H1 (cell line): Measurements from ENCODE around the gene ZKSCAN1. TPM values are rescaled to one million over a fixed set of nuclear protein-coding genes. Genes with fewer than 3 reads are reported as not detected.

Source experiments
- CTCF ChIA-PET: fragments of 300-600 bp; sonication (Branson Sonifier 250); formaldehyde crosslinking; loops from one replicate; lab custom pipeline; 2021; ENCODE audit not compliant: partially characterized antibody; lab: Charles Lee
- POLR2A ChIA-PET: fragments of 300-600 bp; sonication (Branson Sonifier 250); formaldehyde crosslinking; loops from one replicate; lab custom pipeline; 2021; ENCODE audit warnings: inconsistent platforms; ENCODE audit not compliant: partially characterized antibody; lab: Charles Lee
- DNase-seq, 2 experiments: peaks; one replicate each; pipeline versions ENCODE4 v3.0.0 to v3.0.0-alpha.2; 2010 to 2022; ENCODE audit warnings: low spot score in 2 of 2, low read depth in 1 of 2, mixed read lengths in 1 of 2
- FAIRE-seq: peaks from 2 replicates; lab custom pipeline; 2011; peaks lifted over from hg19 to GRCh38; lab: Jason Lieb, UNC
- H2AFZ ChIP-seq: 2 replicates; pipeline ENCODE4 v1.8.1; 2012; ENCODE audit warnings: low read length, inconsistent platforms
- H2AK5ac ChIP-seq: 2 replicates; pipeline ENCODE4 v1.6.1; 2013; ENCODE audit warnings: low read depth, low read length
- H2BK120ac ChIP-seq: replicated peaks from 2 replicates; pipeline ENCODE3; 2013; ENCODE audit warnings: low read depth, low read length, inconsistent platforms
- H2BK12ac ChIP-seq: 2 replicates; pipeline ENCODE4 v1.6.1; 2013; ENCODE audit warnings: low read depth, low read length
- H2BK15ac ChIP-seq: 2 replicates; pipeline ENCODE4 v1.6.1; 2013; ENCODE audit warnings: low read length
- H2BK20ac ChIP-seq: 2 replicates; pipeline ENCODE4 v1.6.1; 2013; ENCODE audit warnings: low read length
- H2BK5ac ChIP-seq: 2 replicates; pipeline ENCODE4 v1.6.1; 2013; ENCODE audit warnings: low read depth, low read length
- H3K14ac ChIP-seq: 2 replicates; pipeline ENCODE4 v1.6.1; 2013; ENCODE audit warnings: inconsistent platforms; ENCODE audit not compliant: insufficient read length
- H3K18ac ChIP-seq: 2 replicates; pipeline ENCODE4 v1.6.1; 2013; ENCODE audit warnings: low read length; ENCODE audit errors: extremely low read depth
- H3K23ac ChIP-seq: 2 replicates; pipeline ENCODE4 v1.6.1; 2013; ENCODE audit warnings: inconsistent platforms; ENCODE audit not compliant: insufficient read length
- H3K23me2 ChIP-seq: 2 replicates; pipeline ENCODE4 v1.6.1; 2013; ENCODE audit warnings: low read depth, low read length
- H3K27ac ChIP-seq: 2 replicates; pipeline ENCODE4 v1.6.1; 2011; ENCODE audit warnings: low read depth, low read length, inconsistent platforms
- H3K27me3 ChIP-seq, 4 experiments: replicated peaks in 1 of 4; 1 replicate in 1 of 4; 2 replicates in 3 of 4; pipeline versions ENCODE4 v1.6.1 to v1.8.1; 2011 to 2013; ENCODE audit warnings: low read length in 3 of 4, mild to moderate bottlenecking in 3 of 4, inconsistent platforms in 2 of 4, mixed read lengths in 2 of 4, moderate library complexity in 1 of 4; ENCODE audit not compliant: control insufficient read depth in 3 of 4, insufficient read depth in 3 of 4; ENCODE audit errors: extremely low read depth in 1 of 4
- H3K36me3 ChIP-seq, 4 experiments: 2 replicates each; pipeline versions ENCODE4 v1.6.1 to v1.8.1; 2011 to 2013; ENCODE audit warnings: mild to moderate bottlenecking in 4 of 4, low read length in 3 of 4, moderate library complexity in 2 of 4, control low read depth in 1 of 4, inconsistent platforms in 1 of 4; ENCODE audit not compliant: insufficient read depth in 4 of 4, control insufficient read depth in 2 of 4
- H3K4ac ChIP-seq: replicated peaks from 2 replicates; pipeline ENCODE3; 2013; ENCODE audit warnings: low read length, low read depth, mixed read lengths, inconsistent platforms; ENCODE audit not compliant: insufficient read length
- H3K4me1 ChIP-seq, 4 experiments: replicated peaks in 1 of 4; 1 replicate in 1 of 4; 2 replicates in 3 of 4; pipeline versions ENCODE4 v1.6.1 to v1.8.1; 2011 to 2013; ENCODE audit warnings: low read length in 3 of 4, inconsistent platforms in 2 of 4, mixed read lengths in 1 of 4; ENCODE audit not compliant: insufficient read depth in 4 of 4, control insufficient read depth in 3 of 4
- H3K4me2 ChIP-seq, 2 experiments: 2 replicates each; pipeline versions ENCODE4 v1.6.1 to v1.8.1; 2011 to 2013; ENCODE audit warnings: low read depth in 2 of 2, low read length in 2 of 2, control low read depth in 1 of 2, inconsistent platforms in 1 of 2, mild to moderate bottlenecking in 1 of 2; ENCODE audit not compliant: insufficient read depth in 1 of 2
- H3K4me3 ChIP-seq, 4 experiments: fragments of 200-600, 300-600 bp in 1 of 4; sonication (generic), shearing (Covaris generic), sonication (Bioruptor Twin) in 1 of 4; 2 replicates each; pipeline versions ENCODE4 v1.5.1 to v1.8.1; 2011 to 2016; ENCODE audit warnings: low read length in 4 of 4, low read depth in 3 of 4, control low read depth in 2 of 4, inconsistent platforms in 2 of 4, mild to moderate bottlenecking in 2 of 4, mixed read lengths in 1 of 4, moderate library complexity in 1 of 4; ENCODE audit not compliant: insufficient read depth in 2 of 4; ENCODE audit errors: extremely low read depth in 1 of 4
- H3K56ac ChIP-seq: replicated peaks from 2 replicates; pipeline ENCODE3; 2013; ENCODE audit warnings: low read depth, mild to moderate bottlenecking, mixed read lengths, low read length, inconsistent platforms; ENCODE audit not compliant: insufficient read length
- H3K79me1 ChIP-seq: 2 replicates; pipeline ENCODE4 v1.6.1; 2013; ENCODE audit warnings: low read depth, low read length, control low read depth
- H3K79me2 ChIP-seq, 2 experiments: 2 replicates each; pipeline versions ENCODE4 v1.6.1 to v1.8.1; 2012 to 2013; ENCODE audit warnings: low read length in 2 of 2, mild to moderate bottlenecking in 2 of 2, inconsistent platforms in 1 of 2; ENCODE audit not compliant: insufficient read depth in 2 of 2, control insufficient read depth in 1 of 2
- H3K9ac ChIP-seq, 4 experiments: replicated peaks in 1 of 4; 1 replicate in 1 of 4; 2 replicates in 3 of 4; pipeline versions ENCODE4 v1.6.1 to v1.8.1; 2011 to 2013; ENCODE audit warnings: low read depth in 3 of 4, low read length in 3 of 4, control low read depth in 2 of 4, mild to moderate bottlenecking in 2 of 4, moderate library complexity in 2 of 4, inconsistent platforms in 1 of 4; ENCODE audit errors: extremely low read depth in 1 of 4
- H3K9me3 ChIP-seq, 2 experiments: 2 replicates each; pipeline versions ENCODE4 v1.6.1 to v1.8.1; 2012 to 2013; ENCODE audit warnings: mild to moderate bottlenecking in 2 of 2, moderate library complexity in 2 of 2, control low read depth in 1 of 2, inconsistent platforms in 1 of 2, low read depth in 1 of 2, low read length in 1 of 2, mixed read lengths in 1 of 2; ENCODE audit not compliant: insufficient read depth in 2 of 2
- H4K20me1 ChIP-seq, 2 experiments: replicated peaks in 1 of 2; 2 replicates each; pipeline versions ENCODE3 to v1.8.1; 2011 to 2013; ENCODE audit warnings: inconsistent platforms in 2 of 2, low read length in 2 of 2, mild to moderate bottlenecking in 1 of 2; ENCODE audit not compliant: insufficient read depth in 2 of 2, control insufficient read depth in 1 of 2
- H4K5ac ChIP-seq: 2 replicates; pipeline ENCODE4 v1.6.1; 2013; ENCODE audit warnings: low read length, low read depth, mixed read lengths, inconsistent platforms; ENCODE audit not compliant: insufficient read length
- H4K8ac ChIP-seq: 2 replicates; pipeline ENCODE4 v1.8.0; 2013; ENCODE audit warnings: mild to moderate bottlenecking, moderate library complexity, low read length, inconsistent platforms; ENCODE audit not compliant: insufficient read depth; ENCODE audit errors: extremely low read depth
- H4K91ac ChIP-seq: replicated peaks from 2 replicates; pipeline ENCODE3; 2013; ENCODE audit warnings: low read length, mixed read lengths, inconsistent platforms; ENCODE audit not compliant: insufficient read length
- CHD1 ChIP-seq: IDR thresholded peaks from 2 replicates; pipeline ENCODE4 v1.6.1; 2012; ENCODE audit warnings: low read depth, low read length, improper control_type of control experiment
- CHD2 ChIP-seq: IDR thresholded peaks from 2 replicates; pipeline ENCODE4 v1.6.1; 2012; ENCODE audit warnings: low read length, improper control_type of control experiment
- CREB1 ChIP-seq: IDR thresholded peaks from 2 replicates; pipeline ENCODE4 v1.6.1; 2012; ENCODE audit warnings: inconsistent platforms
- E2F6 ChIP-seq: IDR thresholded peaks from 2 replicates; pipeline ENCODE4 v1.6.1; 2012; ENCODE audit warnings: inconsistent platforms
- GABPA ChIP-seq: IDR thresholded peaks from 2 replicates; pipeline ENCODE4 v1.6.1; 2011; ENCODE audit warnings: mild to moderate bottlenecking, low read length, moderate library complexity, borderline replicate concordance; ENCODE audit not compliant: insufficient read depth
- JUND ChIP-seq: IDR thresholded peaks from 2 replicates; pipeline ENCODE4 v1.6.1; 2011; ENCODE audit warnings: mild to moderate bottlenecking, improper control_type of control experiment, low read length
- KDM1A ChIP-seq: fragments of 200-600, 300-600 bp; sonication (generic); IDR thresholded peaks from 2 replicates; pipeline ENCODE4 v1.7.1; 2016; ENCODE audit warnings: mild to moderate bottlenecking, low read length, borderline replicate concordance
- KDM4A ChIP-seq: IDR thresholded peaks from one replicate; pipeline ENCODE4 v1.7.1; 2012; ENCODE audit warnings: low read depth, mild to moderate bottlenecking, moderate library complexity, low read length, inconsistent platforms; ENCODE audit not compliant: severe bottlenecking
- POLR2AphosphoS5 ChIP-seq: IDR thresholded peaks from 2 replicates; pipeline ENCODE4 v1.6.1; 2011; ENCODE audit warnings: low read depth, low read length
- POU5F1 ChIP-seq: IDR thresholded peaks from 2 replicates; pipeline ENCODE4 v1.6.1; 2011; ENCODE audit warnings: low read depth, mild to moderate bottlenecking, low read length, moderate library complexity
- RNF2 ChIP-seq: fragments of 200-900, 300-1000 bp; sonication (generic); IDR thresholded peaks from 2 replicates; pipeline ENCODE4 v1.7.1; 2016; ENCODE audit warnings: borderline replicate concordance, low read depth, mild to moderate bottlenecking, antibody characterized with exemption, low read length; ENCODE audit not compliant: poor library complexity, severe bottlenecking; ENCODE audit errors: missing control alignments
- SP1 ChIP-seq: IDR thresholded peaks from 2 replicates; pipeline ENCODE4 v1.6.1; 2011; ENCODE audit warnings: low read depth, low read length
- SRF ChIP-seq: IDR thresholded peaks from 2 replicates; pipeline ENCODE4 v1.6.1; 2011; ENCODE audit warnings: mild to moderate bottlenecking, low read depth, low read length, moderate library complexity
- WGBS, 2 experiments: shearing (Covaris generic) in 1 of 2; methylation state at CpG; one replicate each; pipeline versions ENCODE4 v1.1.6 to v1.1.7; 2013 to 2015; ENCODE audit warnings: low lambda C conversion rate in 2 of 2, mixed read lengths in 2 of 2, inconsistent platforms in 1 of 2, low coverage in 1 of 2, missing lambda C conversion rate in 1 of 2; ENCODE audit not compliant: insufficient replicate concordance in 2 of 2, insufficient coverage in 1 of 2, insufficient read length in 1 of 2; ENCODE audit errors: extremely low coverage in 1 of 2, missing lambda C conversion rate in 1 of 2; 5-methylcytosine and 5-hydroxymethylcytosine counted together
- polyA plus RNA-seq, 7 experiments: library from polyadenylated mRNA; depleted of rRNA in 3 of 7; stranded (reverse) in 5 of 7; unstranded in 2 of 7; fragments of >200 nt in 5 of 7; fragments of 200-250 nt in 2 of 7; gene quantifications; 1 replicate in 5 of 7; 2 replicates in 1 of 7; 4 replicates in 1 of 7; pipeline versions ENCODE4 v1.2.1 to v1.2.3, GENCODE V29; 2011 to 2013; ENCODE audit warnings: missing spikeins in 2 of 7, mixed read lengths in 2 of 7
- total RNA-seq: library from RNA; stranded (reverse); fragmentation: NEBNext Ultra II Directional; extraction: Animal tissue kit (Norgen Biotek cat#: 25700); gene quantifications from 2 replicates; pipeline ENCODE4 v1.2.1, GENCODE V29; 2021

The ZKSCAN1 gene
- total and polyA plus RNA-seq, 2 of the 8 experiments (the other 6 are each of a cell fraction or from before 2014, with no cell fraction given): 8.2 to 40.6 TPM

- ChIA-PET POLR2A (interaction anchor here (1.0 to 18.6 kb wide), 9 partner anchors 10 to 490 kb away, joined by 3 to 294 read pairs (median 4); partner anchors contain the start of genes COPS6, ZKSCAN1, ZNF3 and ZNF655), CTCF (interaction anchor here (0.7 to 1.0 kb wide), 2 partner anchors 19 to 127 kb away, joined by 3 to 4 read pairs; no protein-coding TSS in a partner anchor)
- Histone ChIP-seq H3K14ac (no peak overlapping the region), H3K23ac (no peak overlapping the region), H2BK12ac (peak overlapping the region; percentile 39; the same call in 1 of the 2 replicates), H4K20me1 (peaks cover 0 to 2% of the 10 kb centered on the region in 2 experiments), H3K27ac (no peak overlapping the region), H3K4me2 (no peak overlapping the region; a peak in 1 of 4 replicates), H2BK20ac (0 out of 2 replicates have a peak overlapping the region, but pooled peaks have one; percentile 15), H3K27me3 (peaks cover 0 to 1% (median 0%) of the 10 kb centered on the region in 4 experiments; a peak in 1 of 7 replicates), H3K9ac (no peak overlapping the region), H3K18ac (no peak overlapping the region), H2AK5ac (no peak overlapping the region), H2BK15ac (no peak overlapping the region), H2BK5ac (no peak overlapping the region; the same call in 1 of the 2 replicates), H3K79me1 (peaks cover 7% of the 10 kb centered on the region; the same call in 1 of the 2 replicates), H4K5ac (no peak overlapping the region), H3K23me2 (peaks cover 6% of the 10 kb centered on the region; the same call in 1 of the 2 replicates), H3K36me3 (peaks cover 0 to 8% (median 0%) of the 10 kb centered on the region in 4 experiments; a peak in 4 of 8 replicates), H3K9me3 (no peaks in the 10 kb centered on the region), H2AFZ (no peak overlapping the region), H4K91ac (no peak overlapping the region), H3K4ac (no peak overlapping the region), H3K56ac (no peak overlapping the region), H3K4me3 (no peak overlapping the region), H2BK120ac (no peak overlapping the region), H4K8ac (no peak overlapping the region), H3K4me1 (peaks cover 0 to 3% (median 0%) of the 10 kb centered on the region in 4 experiments; a peak in 3 of 7 replicates), H3K79me2 (peaks cover 0 to 29% of the 10 kb centered on the region in 2 experiments; a peak in 3 of 4 replicates)
- DNase-seq (no peak), FAIRE-seq (no peak)
- 92% methylated on average over 4 of the region's 4 CpGs; no CpG with 5 or more reads in 1 of the 2 experiments for WGBS, 2 experiments
- TF ChIP-seq POLR2AphosphoS5 (no peak), CHD1 (no peak), CREB1 (no peak), RNF2 (no peak), E2F6 (no peak), SP1 (no peak), CHD2 (no peak), GABPA (no peak), POU5F1 (no peak), SRF (no peak), JUND (no peak), KDM4A (no peak), KDM1A (no peak)
These were observed 33.3 kb downstream of the ZKSCAN1 start for GRCh38 chr7:100048680-100049079.
